ENCODE results near the gene CHST3. TPM values are rescaled to one million over a fixed set of nuclear protein-coding genes. Genes with fewer than 3 reads are reported as not detected.

CHST3 gene
- total RNA-seq, 1 experiment from 2014 or later: 10.0 TPM

GRCh38 chr10:72059843-72060822 is 95.9 kb downstream of the CHST3 start:
- intact Hi-C loops (cut with micrococcal nuclease; ENCODE audit: unreplicated experiment): no loop called here
- TF ChIP-seq EZH2 (IDR thresholded peaks at IDR 0.05; ENCODE audit: borderline replicate concordance, low read depth, low read length, poor library complexity, severe bottlenecking) (no peak), CTCF (conservative IDR thresholded peaks at IDR 0.05; ENCODE audit: low read depth, low read length) (no peak)
- DNase-seq (ENCODE audit: low spot score): no peak
- CTCF ChIA-PET: interaction anchor here (0.6 to 1.2 kb wide), 4 partner anchors 10 to 325 kb away, joined by 3 to 10 read pairs (median 6); no protein-coding TSS in a partner anchor
- Histone ChIP-seq H3K27me3 (replicated peaks; ENCODE audit: insufficient read depth, low read depth, low read length, poor library complexity) (no peaks in the 10 kb centered on the region), H3K27ac (ENCODE audit: low read depth, low read length, poor library complexity, severe bottlenecking) (no peak overlapping the region), H3K4me3 (ENCODE audit: low read depth, low read length, poor library complexity, severe bottlenecking) (no peak overlapping the region), H3K4me1 (ENCODE audit: insufficient read depth, low read length, poor library complexity, severe bottlenecking) (peaks cover 9% of the 10 kb centered on the region), H3K36me3 (ENCODE audit: insufficient read depth, low read length, poor library complexity, severe bottlenecking) (no peaks in the 10 kb centered on the region), H3K9me3 (ENCODE audit: low read depth, low read length, poor library complexity, severe bottlenecking) (no peaks in the 10 kb centered on the region)
- POLR2A ChIA-PET (ENCODE audit: low non-redundant PET): no interaction called here
- no TSS peak for BruUV-seq (replicated peaks)

- no peaks in the 10 kb centered on the region for H3K36me3 ChIP-seq (ENCODE audit: insufficient read depth, low read length, poor library complexity, severe bottlenecking)
- no peaks in the 10 kb centered on the region for H3K27me3 ChIP-seq (replicated peaks; ENCODE audit: insufficient read depth, low read depth, low read length, poor library complexity)
- no TSS peak for BruUV-seq (replicated peaks)
- intact Hi-C loops (cut with micrococcal nuclease; ENCODE audit: unreplicated experiment): no loop called here
- ChIA-PET CTCF (interaction anchor here (1.1 kb wide), 1 partner anchor 8 kb away, joined by 3 read pairs; no protein-coding TSS in a partner anchor), POLR2A (ENCODE audit: low non-redundant PET) (no interaction called here)
- H3K4me1 ChIP-seq (ENCODE audit: insufficient read depth, low read length, poor library complexity, severe bottlenecking): peaks cover 9% of the 10 kb centered on the region
- H3K4me3 ChIP-seq (ENCODE audit: low read depth, low read length, poor library complexity, severe bottlenecking): no peak overlapping the region
- no peak for DNase-seq (ENCODE audit: low spot score)
- H3K27ac ChIP-seq (ENCODE audit: low read depth, low read length, poor library complexity, severe bottlenecking): no peak overlapping the region
- TF ChIP-seq EZH2 (IDR thresholded peaks at IDR 0.05; ENCODE audit: borderline replicate concordance, low read depth, low read length, poor library complexity, severe bottlenecking) (no peak), CTCF (conservative IDR thresholded peaks at IDR 0.05; ENCODE audit: low read depth, low read length) (peak; percentile 39)
- H3K9me3 ChIP-seq (ENCODE audit: low read depth, low read length, poor library complexity, severe bottlenecking): no peaks in the 10 kb centered on the region
These were observed 97.3 kb downstream of the CHST3 start for GRCh38 chr10:72061491-72061890.

GRCh38 chr10:72061930-72062329 is 97.7 kb downstream of the CHST3 start:
- peaks cover 14% of the 10 kb centered on the region for H3K4me1 ChIP-seq (ENCODE audit: insufficient read depth, low read length, poor library complexity, severe bottlenecking)
- no peaks in the 10 kb centered on the region for H3K27me3 ChIP-seq (replicated peaks; ENCODE audit: insufficient read depth, low read depth, low read length, poor library complexity)
- no peak overlapping the region for H3K4me3 ChIP-seq (ENCODE audit: low read depth, low read length, poor library complexity, severe bottlenecking)
- TF ChIP-seq EZH2 (IDR thresholded peaks at IDR 0.05; ENCODE audit: borderline replicate concordance, low read depth, low read length, poor library complexity, severe bottlenecking) (no peak), CTCF (conservative IDR thresholded peaks at IDR 0.05; ENCODE audit: low read depth, low read length) (no peak)
- ChIA-PET POLR2A (ENCODE audit: low non-redundant PET) (no interaction called here), CTCF (interaction anchor here (0.6 kb wide), 1 partner anchor 167 kb away, joined by 4 read pairs; no protein-coding TSS in a partner anchor)
- H3K36me3 ChIP-seq (ENCODE audit: insufficient read depth, low read length, poor library complexity, severe bottlenecking): no peaks in the 10 kb centered on the region
- DNase-seq (ENCODE audit: low spot score): no peak
- intact Hi-C loops (cut with micrococcal nuclease; ENCODE audit: unreplicated experiment): no loop called here
- no peak overlapping the region for H3K27ac ChIP-seq (ENCODE audit: low read depth, low read length, poor library complexity, severe bottlenecking)
- no peaks in the 10 kb centered on the region for H3K9me3 ChIP-seq (ENCODE audit: low read depth, low read length, poor library complexity, severe bottlenecking)
- BruUV-seq (replicated peaks): no TSS peak

Data from A673 (cell line).